ENCODE measurements around the gene COL27A1.

The COL27A1 gene

GRCh38 chr9:114285166-114285867 is 130.0 kb downstream of the COL27A1 start:
- Mint-ChIP-seq H3K9me3 (no peaks in the 10 kb centered on the region), H3K4me1 (peaks cover 9% of the 10 kb centered on the region), H3K27ac (no peak overlapping the region), H3K4me3 (no peak overlapping the region), H3K27me3 (no peaks in the 10 kb centered on the region)
- no peak for DNase-seq
- no peak for ATAC-seq

DNA sequence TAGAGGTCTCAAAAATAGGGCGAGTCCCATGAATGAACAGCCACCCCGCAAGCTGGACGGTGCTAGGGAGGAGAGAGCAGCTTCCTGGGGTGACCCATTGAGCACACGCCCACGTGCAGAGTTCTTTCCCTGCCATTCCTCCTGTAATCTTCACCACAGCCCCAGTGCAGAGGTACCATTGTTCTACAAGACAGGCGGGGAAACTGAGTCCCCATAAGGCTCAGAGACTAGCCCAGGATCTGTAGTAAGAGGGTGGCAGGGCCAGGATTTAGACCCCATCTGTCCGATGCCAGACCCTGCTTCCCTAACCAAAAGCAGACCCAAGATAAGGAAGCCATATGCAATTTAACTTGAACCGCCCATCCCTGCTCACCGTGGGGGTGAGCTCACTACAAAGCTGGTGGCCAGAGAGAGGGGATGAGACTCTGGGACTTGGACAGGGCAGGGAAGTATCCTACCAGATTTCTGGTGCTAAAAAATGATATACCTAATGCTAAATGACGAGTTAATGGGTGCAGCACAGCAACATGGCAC is 130.9 kb downstream of the COL27A1 start:
- Mint-ChIP-seq H3K9me3 (no peaks in the 10 kb centered on the region), H3K27ac (no peak overlapping the region), H3K4me3 (no peak overlapping the region), H3K4me1 (peaks cover 13% of the 10 kb centered on the region), H3K27me3 (peaks cover 6% of the 10 kb centered on the region)
- ATAC-seq = no peak
- peak in 1 of 2 donors; percentile 0 for DNase-seq

DNA sequence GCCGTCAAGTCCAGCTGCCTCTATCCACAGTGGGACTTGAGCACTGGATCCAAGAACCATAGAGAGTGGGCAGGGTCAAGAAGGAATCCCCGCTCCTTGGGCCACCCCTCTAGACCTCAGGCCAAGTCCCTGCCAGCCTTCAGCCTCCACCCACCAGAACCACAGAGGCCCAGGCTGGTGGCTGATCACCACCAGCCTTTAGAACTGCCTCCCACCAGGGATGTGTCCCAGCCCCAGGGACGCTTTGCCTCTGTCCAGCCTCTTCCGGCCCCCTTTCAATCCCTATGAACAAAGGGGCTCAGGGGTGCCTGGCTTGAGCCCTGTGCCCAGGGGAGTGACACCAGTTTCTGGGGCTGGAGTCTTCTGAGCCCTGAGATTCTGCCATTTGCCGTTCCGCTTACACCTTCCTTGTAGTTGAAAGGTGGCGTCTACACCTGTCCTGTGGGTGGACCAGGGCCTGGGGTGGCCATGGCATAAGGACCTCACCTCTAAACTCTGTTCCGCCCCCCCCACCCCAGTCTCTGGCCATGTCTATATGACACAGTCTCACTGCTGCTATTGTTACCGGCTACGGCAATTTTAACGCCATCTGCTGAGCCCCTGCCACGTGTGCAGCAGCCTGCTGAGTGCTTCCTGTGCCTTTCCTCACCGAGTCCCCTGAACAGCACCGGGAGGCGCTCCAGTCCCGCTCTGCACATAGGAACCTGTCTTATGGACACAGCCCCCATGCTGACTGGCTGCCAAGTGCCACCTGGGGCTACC is 131.8 kb downstream of the COL27A1 start:
- ATAC-seq = no peak
- Mint-ChIP-seq H3K27me3 (peaks cover 8% of the 10 kb centered on the region), H3K9me3 (no peaks in the 10 kb centered on the region), H3K4me1 (peaks cover 15% of the 10 kb centered on the region), H3K27ac (no peak overlapping the region), H3K4me3 (no peak overlapping the region)
- DNase-seq = peak in 1 of 2 donors; percentile 4

- no peak overlapping the region for H3K27ac Mint-ChIP-seq
- no peak overlapping the region for H3K4me3 Mint-ChIP-seq
- H3K27me3 Mint-ChIP-seq = peaks cover 8% of the 10 kb centered on the region
- no peak for DNase-seq
- ATAC-seq = no peak
- peaks cover 9% of the 10 kb centered on the region for H3K4me1 Mint-ChIP-seq
- H3K9me3 Mint-ChIP-seq = no peaks in the 10 kb centered on the region
Observed at GRCh38 chr9:114287763-114288192, 132.4 kb downstream of the COL27A1 start.

DNA sequence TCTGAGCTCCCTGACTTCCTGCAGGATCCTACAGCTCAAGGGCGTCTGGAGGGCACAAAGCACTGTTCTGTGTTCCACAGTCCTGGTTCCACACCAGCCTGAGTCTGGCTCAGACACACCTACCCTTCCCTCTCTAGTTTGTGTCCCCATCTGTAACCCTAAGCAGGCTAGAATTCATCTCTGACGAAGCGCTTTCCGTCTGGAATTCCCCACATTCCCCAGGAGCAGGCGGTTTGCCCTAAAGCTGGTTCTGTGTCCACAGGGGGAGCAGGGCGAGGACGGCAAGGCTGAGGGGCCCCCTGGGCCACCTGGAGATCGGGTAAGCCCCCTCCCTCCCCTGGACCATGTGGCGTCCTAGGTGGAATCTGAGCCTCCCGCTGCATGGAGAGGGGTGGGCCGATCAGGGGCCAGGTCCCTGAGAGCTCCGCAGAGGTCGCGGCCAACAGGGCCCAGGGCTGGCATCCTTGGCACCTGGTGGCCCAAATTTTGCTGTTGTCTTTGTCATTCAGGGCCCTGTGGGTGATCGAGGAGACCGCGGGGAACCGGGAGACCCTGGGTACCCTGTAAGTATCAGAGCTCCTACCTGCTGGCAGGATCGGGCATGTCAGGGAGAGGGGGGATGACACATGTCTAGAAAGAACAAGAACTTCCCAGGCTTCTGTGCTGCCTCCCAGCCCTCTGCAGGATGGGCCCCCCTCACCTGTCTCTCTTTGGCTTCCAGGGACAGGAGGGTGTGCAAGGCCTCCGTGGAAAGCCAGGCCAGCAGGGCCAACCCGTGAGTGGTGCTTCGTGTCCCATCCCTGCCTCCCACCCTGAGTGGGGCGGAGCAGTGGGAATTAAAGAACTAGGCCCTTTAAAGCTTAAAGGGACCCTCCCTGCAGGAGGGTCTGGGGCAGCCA is 133.1 kb downstream of the COL27A1 start:
- H3K27ac Mint-ChIP-seq = no peak overlapping the region
- H3K27me3 Mint-ChIP-seq = peaks cover 8% of the 10 kb centered on the region
- no peak overlapping the region for H3K4me3 Mint-ChIP-seq
- DNase-seq (peak in 1 of 2 donors; percentile 3), ATAC-seq (no peak)
- no peaks in the 10 kb centered on the region for H3K9me3 Mint-ChIP-seq
- H3K4me1 Mint-ChIP-seq = peaks cover 6% of the 10 kb centered on the region

DNA sequence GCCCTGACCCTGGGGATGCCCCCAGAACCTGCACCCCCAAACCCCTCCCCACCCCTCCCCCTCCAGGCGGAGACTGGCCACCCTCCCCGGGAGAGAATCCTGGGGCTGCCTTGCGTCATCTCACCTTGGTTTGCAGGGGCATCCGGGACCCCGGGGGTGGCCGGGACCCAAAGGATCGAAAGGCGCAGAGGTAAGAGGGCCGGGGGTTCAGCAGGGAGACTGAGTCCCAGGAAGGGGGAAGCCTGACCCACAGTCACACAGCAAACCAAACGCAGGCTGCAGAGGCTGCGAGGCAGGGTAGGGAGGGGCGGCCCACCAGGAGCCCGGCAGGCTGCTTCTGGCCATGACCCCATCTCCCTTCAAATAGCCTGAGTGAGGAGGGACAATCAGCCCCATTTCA is 133.8 kb downstream of the COL27A1 start:
- H3K4me1 Mint-ChIP-seq = peaks cover 6% of the 10 kb centered on the region
- no peak overlapping the region for H3K4me3 Mint-ChIP-seq
- H3K27ac Mint-ChIP-seq = no peak overlapping the region
- ATAC-seq (no peak), DNase-seq (peak in 1 of 2 donors; percentile 5)
- H3K9me3 Mint-ChIP-seq = no peaks in the 10 kb centered on the region
- H3K27me3 Mint-ChIP-seq = peaks cover 8% of the 10 kb centered on the region

- H3K4me1 Mint-ChIP-seq = peaks cover 6% of the 10 kb centered on the region
- peak; percentile 34 for ATAC-seq
- H3K4me3 Mint-ChIP-seq = no peak overlapping the region
- peaks cover 0 to 5% of the 10 kb centered on the region in 2 donors for H3K9me3 Mint-ChIP-seq
- H3K27me3 Mint-ChIP-seq = peaks cover 8% of the 10 kb centered on the region
- H3K27ac Mint-ChIP-seq = no peak overlapping the region
- peak in 1 of 2 donors; percentile 7 for DNase-seq
Observed at GRCh38 chr9:114289571-114290481, 134.5 kb downstream of the COL27A1 start.

GRCh38 chr9:114290561-114290986 is 135.2 kb downstream of the COL27A1 start:
- Mint-ChIP-seq H3K9me3 (peaks cover 0 to 10% of the 10 kb centered on the region in 2 donors), H3K27ac (no peak overlapping the region), H3K4me3 (no peak overlapping the region), H3K27me3 (peaks cover 8% of the 10 kb centered on the region), H3K4me1 (peaks cover 6% of the 10 kb centered on the region)
- ATAC-seq (peak; percentile 22), DNase-seq (peak in 1 of 2 donors; percentile 7)

- peak; percentile 58 to 65 for DNase-seq
- peaks cover 6% of the 10 kb centered on the region for H3K4me1 Mint-ChIP-seq
- peaks cover 0 to 10% of the 10 kb centered on the region in 2 donors for H3K9me3 Mint-ChIP-seq
- ATAC-seq = peak; percentile 41
- H3K27ac Mint-ChIP-seq = no peak overlapping the region
- peaks cover 8% of the 10 kb centered on the region for H3K27me3 Mint-ChIP-seq
- no peak overlapping the region for H3K4me3 Mint-ChIP-seq
Observed at GRCh38 chr9:114291064-114291474, 135.7 kb downstream of the COL27A1 start.

DNA sequence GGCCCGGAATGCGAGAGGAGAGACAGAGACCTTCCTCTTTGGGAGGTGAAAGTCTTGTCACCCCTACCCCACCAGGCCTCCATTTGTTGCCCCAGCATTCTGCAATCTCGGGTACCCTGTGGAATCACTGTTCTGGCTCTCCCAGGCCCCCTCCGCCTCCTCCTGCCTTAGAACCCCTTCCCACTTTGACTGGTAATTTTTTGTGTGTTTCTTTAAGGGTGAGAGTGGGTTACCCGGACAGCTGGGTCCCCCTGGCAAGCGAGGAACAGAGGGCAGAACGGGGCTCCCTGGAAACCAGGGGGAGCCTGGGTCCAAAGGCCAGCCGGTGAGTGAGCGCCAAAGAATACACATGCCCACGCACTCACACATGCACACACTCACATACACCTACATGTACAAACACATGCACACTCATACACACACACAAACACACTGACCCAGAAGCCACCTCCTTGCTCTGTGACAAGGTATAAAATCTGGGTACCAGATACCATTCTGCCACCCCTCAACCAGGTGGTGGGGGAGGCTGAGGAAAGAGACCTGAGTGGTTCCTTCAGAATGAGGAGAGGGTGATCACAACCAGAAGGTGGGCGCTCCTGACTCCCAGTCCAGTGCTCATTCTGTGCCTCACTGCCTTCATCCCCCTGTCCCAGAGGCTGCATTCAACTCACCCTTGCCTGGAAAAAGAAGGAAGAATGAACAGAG is 136.7 kb downstream of the COL27A1 start:
- DNase-seq (peak in 1 of 2 donors; percentile 4), ATAC-seq (no peak)
- Mint-ChIP-seq H3K9me3 (peaks cover 0 to 10% of the 10 kb centered on the region in 2 donors), H3K27ac (no peak overlapping the region), H3K4me1 (peaks cover 6% of the 10 kb centered on the region), H3K27me3 (peaks cover 8% of the 10 kb centered on the region), H3K4me3 (no peak overlapping the region)

DNA sequence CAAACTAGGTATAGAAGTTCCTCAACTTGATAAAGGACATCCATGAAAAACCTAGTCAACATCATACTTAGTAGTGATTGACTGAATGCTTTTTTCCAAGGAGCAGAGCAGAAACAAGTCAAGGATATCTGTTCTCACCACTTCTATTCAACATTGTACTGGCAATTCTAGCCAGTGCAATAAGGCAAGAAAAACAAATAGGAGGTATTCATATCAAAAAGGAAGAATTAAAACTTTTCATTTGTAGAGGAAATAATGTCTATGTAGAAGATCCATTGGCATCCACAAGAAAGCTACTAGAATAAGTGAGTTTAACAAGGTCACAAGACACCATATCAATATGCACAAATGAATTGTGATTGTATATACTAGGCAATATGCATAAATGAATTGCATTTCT is 139.3 kb downstream of the COL27A1 start:
- H3K27ac Mint-ChIP-seq = no peak overlapping the region
- peaks cover 6% of the 10 kb centered on the region for H3K4me1 Mint-ChIP-seq
- no peak for ATAC-seq

DNA sequence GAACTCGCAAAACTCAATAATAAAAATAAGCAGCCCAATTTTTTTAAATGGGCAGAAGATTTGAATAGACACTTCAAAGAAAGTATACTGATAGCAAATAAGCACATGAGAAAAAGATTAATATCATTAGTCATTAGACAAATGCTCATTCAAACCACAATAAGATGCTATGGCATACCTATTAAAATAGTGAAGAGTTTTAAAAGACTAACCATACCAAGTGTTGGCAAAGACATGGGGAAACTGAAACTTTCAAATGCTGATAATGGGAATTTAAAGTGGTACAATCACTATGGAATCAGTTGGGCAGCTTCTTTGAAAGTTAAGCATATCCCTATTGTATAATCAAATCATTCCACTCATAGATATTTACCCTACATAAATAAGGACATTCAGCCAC is 141.0 kb downstream of the COL27A1 start:
- no peak for ATAC-seq
- Mint-ChIP-seq H3K4me3 (no peak overlapping the region), H3K27me3 (peaks cover 1% of the 10 kb centered on the region), H3K9me3 (peaks cover 0 to 10% of the 10 kb centered on the region in 2 donors), H3K4me1 (peaks cover under 1% of the 10 kb centered on the region), H3K27ac (no peak overlapping the region)
- DNase-seq = no peak

More for the DNA sequence above, 139.3 kb downstream of the COL27A1 start:
- Mint-ChIP-seq H3K4me3 (no peak overlapping the region), H3K27me3 (peaks cover 8% of the 10 kb centered on the region), H3K9me3 (peaks cover 0 to 10% of the 10 kb centered on the region in 2 donors)
- no peak for DNase-seq

DNA sequence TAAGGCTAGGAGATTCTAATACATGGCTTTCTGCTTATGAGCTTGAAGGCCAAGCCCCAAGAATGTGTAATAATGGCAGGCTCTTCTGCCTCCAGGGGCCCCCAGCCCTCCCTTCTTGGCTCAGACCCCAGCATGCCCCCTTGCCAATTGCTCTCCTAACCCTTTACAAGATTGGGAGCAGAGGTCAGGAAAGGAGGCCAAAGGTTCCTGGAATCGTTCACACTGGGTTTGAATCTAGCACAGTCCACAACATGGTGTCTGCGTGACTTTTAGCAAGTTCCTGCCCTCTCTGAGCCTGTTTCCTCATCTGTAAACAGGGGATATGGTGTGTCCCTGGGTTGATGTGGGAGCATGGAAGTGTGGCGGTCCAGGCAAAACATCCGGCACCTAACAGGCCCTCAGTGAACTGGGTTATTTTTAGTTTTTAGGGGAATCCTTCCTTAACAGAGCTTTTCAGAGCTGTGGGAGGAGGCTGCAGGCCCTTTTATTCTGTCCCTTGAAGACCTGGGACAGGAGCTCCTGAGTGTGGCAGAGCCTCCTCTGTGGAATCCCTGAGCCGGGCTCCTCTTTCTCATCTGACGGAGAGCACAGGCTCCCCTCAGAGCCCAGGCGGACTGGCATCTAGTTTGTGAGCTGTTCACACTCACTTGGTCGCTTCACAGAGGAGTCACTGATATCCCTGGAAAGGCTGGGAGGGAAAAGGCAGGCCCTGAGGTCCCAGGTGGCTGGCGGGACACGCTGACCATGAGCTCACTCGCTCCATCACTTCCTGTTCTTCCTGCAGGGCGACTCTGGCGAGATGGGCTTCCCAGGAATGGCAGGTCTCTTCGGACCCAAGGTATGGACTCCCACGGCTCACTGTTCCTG is 144.2 kb downstream of the COL27A1 start:
- DNase-seq (peak in 1 of 2 donors; percentile 5), ATAC-seq (no peak)
- no peak overlapping the region for H3K4me3 Mint-ChIP-seq
- no peak overlapping the region for H3K27ac Mint-ChIP-seq
- H3K9me3 Mint-ChIP-seq = peaks cover 0 to 9% of the 10 kb centered on the region in 2 donors
- H3K27me3 Mint-ChIP-seq = no peaks in the 10 kb centered on the region
- no peaks in the 10 kb centered on the region for H3K4me1 Mint-ChIP-seq
